CD4-positive, alpha-beta T cell treated with Interleukin-12 subunit alpha and Interleukin-12 subunit beta, for 1 hour (primary cell): ENCODE results near the gene URI1.
"Not testable (repeated sequence)": the region's sequence is repeated elsewhere in the genome, so short reads cannot be mapped to it uniquely, and the experiment has no call there.

Source experiments
- DNase-seq: peaks from one replicate; pipeline ENCODE4 v3.0.0-alpha.2; 2020

URI1 gene, protein sequence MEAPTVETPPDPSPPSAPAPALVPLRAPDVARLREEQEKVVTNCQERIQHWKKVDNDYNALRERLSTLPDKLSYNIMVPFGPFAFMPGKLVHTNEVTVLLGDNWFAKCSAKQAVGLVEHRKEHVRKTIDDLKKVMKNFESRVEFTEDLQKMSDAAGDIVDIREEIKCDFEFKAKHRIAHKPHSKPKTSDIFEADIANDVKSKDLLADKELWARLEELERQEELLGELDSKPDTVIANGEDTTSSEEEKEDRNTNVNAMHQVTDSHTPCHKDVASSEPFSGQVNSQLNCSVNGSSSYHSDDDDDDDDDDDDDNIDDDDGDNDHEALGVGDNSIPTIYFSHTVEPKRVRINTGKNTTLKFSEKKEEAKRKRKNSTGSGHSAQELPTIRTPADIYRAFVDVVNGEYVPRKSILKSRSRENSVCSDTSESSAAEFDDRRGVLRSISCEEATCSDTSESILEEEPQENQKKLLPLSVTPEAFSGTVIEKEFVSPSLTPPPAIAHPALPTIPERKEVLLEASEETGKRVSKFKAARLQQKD

DNA sequence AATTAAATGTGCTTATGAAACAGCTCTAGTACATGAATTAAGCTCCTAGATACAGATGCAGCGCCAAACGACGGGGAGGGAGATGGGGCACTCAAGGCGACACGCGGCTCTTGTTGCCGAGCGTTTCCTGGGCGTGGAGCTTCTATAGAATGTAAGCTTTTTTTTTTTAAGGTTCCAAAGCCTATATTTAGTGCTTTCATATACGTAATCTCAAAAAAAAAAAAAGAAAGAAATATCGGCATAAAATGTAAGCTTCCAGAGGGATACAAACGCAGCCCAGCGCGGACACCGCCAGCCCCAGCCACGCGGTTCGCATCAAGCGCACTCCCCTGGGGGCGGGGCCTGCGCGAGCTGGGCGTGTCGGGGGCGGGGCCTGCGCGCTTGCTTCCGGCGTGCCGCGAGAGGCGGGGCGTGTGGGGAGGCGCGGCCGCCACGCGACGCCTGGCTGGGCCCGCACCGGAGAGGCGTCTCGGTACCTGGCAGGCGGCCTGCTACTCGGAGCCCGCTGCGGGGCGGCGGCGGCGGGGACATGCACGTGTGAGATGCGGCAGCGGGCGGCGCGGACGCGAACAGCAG lies at the start of gene URI1:
URI1 (plus strand) TSS at position 412 of the 576 bp plus-strand sequence. CDS start 309 bp downstream, outside the sequence.
- DNase-seq: peak; percentile 93

DNA sequence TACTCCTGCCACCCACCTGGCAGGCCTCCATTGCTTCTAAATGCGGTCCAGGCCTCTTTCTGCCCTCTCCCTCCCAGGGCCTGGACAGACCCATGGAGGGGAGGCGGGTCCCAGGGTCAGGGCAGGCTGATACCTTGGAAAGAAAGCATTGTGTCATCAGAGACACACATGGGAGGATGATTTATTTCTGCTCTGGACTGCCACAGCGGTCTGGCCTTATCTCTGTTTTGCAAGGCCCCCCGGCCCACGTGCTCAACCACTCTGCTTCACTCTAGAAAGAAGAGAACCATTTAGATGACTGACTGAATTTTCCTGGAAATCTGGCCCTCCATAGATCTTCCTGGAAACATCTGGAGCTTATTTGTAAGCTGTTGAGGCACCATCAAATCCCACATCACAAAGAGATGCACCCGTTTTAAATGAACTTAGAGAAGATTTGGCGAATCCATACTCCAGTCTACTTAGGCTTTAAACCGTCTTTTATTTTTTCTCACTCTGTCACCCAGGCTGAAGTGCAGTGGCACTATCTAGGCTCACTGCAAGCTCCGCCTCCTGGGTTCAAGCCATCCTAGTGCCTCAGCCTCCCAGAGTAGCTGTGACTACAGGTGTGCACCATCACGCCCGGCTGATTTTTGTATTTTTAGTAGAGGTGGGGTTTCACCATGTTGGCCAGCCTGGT lies 48.3 kb upstream of the URI1 start:
- no peak for DNase-seq

DNA sequence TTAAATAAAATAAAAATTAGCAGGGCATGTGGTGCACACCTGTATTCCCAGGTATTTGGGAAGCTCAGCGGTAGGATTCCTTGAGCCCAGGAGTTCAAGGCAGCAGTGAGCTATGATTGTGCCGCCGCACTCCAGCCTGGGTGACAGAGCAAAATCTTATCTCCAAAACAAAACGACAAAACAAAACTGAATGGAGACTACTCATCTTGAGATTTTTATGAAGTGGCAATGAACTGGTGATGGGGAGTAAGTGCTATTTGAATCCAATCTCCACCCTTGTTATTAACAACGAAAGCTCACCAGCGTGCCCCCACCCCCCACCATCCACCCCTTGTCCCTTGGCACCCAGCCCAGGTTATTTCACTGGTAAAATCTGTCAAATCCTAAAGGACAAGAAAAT lies 45.2 kb upstream of the URI1 start:
- DNase-seq: no peak

DNA sequence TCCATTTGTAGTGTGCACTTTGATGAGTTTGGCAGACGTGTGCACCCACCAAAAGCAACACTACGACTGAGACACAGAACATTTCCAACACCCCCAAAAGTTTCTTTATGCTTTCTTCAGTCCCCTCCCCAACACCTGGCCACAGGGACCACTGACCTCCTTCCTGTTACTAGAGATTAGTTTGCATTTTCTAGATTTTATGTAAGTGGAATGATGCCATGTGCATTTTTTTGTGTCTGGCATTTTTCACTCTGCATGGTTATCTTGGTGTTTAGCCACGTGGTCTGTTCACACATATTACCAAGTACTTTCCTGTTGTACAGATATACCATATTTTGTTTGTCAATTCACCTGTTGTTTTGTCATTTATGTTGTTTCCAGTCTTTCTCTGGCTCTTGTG lies 44.6 kb upstream of the URI1 start:
- no peak for DNase-seq

DNA sequence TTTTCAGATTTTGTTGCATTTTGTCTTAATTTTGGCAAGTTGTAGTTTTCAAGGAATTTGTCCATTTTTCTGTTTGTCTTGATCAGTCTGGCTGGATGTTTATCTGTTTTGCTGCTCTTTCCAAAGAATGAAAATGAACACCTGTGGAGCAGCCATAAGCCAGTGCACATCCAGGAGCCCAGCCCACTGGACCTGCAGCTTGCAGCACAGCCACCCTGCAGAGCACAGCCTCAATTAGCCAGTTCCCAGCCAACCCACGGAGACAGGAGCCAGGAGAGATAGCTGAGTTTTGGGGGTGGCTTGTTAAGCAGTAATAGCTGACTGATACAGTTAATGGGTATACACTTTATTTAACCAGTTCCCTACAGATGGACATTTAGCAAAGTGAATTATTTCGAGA lies 38.0 kb upstream of the URI1 start:
- DNase-seq: no peak

DNA sequence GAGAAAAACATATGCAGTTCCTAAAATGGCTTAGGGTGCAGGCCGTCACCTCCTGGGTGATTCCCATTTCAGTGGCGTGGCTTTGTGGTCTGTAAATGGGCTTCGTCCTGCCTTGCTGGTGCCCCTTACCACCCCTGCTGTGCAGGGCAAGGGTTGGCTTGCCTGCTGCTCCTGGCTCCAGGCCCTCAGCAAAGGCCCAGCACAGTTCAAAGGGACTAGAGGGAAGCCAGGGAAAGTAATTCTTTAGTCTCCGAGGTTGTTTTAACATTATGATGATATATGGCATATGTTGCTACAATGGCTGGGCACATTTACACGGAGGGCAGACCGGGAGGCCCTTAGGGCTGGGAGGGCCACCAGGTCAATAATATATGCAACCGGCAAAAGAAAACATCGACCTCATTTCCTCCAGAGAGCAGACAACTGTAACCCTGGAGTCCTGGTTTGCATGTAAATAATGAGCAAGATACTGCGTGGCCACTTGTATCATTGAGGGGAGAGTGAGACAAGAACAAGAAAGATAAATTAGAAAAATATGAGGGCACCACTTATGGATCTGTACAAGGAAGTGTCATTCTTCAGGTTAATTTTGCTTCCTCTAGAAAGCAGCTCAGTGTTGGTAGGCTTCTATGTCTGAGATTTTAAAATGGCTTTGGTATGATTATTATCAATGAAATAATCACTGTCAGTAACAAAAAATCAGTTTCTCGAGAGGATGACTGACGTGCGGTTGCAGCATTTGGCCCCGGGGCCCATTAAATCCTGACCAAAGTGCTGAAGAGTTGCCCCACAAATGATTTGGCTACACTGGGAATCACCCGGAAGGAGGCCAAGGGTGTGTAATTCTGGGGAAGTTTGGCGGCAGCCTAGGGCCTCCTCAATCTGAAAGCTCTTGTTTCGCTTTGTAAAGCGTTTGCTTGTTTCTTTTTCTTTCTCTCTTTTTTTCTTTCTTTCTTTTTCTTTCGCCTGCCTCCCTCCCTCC lies 32.8 kb upstream of the URI1 start:
- no peak for DNase-seq

DNA sequence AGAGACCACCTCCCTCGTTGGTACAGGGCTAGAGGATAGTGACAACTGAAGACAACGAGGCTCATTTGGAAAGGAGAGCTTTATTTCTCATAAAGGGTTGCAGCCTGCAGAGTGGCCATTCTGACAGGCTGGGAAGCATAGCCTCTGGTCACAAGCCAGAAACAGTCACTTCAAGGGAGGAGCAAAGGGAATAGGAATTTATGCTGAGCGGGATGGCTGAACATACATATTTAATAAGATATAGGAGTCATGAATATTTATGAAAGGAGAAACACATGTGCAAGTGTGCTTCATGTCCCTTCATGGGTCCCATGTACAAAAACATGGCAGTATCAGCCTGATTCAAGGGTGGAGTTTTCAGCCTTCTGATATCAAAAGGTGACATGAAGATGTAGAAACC lies 27.1 kb upstream of the URI1 start:
- DNase-seq: no peak

DNA sequence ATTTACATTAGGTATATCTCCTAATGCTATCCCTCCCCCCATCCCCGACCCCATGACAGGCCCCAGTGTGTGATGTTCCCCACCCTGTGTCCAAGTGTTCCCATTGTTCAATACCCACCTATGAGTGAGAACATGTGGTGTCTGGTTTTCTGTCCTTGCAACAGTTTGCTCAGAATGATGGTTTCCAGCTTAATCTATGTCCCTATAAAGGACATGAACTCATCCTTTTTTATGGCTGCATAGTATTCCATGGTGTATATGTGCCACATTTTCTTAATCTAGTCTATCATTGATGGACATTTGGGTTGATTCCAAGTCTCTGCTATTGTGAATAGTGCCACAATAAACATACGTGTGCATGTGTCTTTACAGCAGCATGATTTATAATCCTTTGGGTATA lies 26.2 kb upstream of the URI1 start:
- not testable (repeated sequence) for DNase-seq

DNA sequence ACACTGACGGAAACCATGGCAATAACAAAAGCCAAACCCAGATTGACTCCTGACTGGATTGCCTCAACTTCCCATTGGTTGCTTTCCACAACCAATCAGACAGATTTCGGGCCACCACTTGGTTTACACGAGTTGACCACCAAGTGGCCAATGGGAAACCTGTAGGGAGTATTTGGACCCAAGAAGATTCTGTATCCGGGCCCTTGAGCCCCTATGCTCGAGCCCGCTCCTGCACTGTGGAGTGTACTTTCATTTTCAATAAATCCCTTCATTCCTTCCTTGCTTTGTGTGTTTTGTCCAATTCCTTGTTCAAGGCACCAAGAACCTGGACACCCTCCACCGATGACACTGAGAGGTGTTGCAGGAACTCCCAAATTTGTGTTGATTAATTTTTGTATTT lies 24.1 kb upstream of the URI1 start:
- no peak for DNase-seq

DNA sequence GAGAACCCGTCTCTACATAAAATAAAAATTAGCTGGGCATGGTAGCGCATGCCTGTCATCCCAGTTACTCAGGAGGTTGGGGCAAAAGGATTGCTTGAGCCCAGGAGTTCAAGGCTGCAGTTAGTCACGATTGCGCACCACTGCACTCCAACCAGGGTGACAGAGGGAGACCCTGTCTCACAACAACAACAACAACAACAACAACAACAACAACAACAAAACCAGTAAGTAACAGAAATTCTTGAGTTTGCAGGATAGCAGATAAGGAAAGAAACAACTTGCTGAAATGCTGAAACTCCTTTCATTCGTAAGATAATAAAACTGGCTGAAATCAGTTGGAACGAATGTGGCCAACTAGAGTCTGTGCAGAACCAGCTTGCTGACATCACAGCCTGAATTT lies 23.1 kb upstream of the URI1 start:
- DNase-seq: no peak

DNA sequence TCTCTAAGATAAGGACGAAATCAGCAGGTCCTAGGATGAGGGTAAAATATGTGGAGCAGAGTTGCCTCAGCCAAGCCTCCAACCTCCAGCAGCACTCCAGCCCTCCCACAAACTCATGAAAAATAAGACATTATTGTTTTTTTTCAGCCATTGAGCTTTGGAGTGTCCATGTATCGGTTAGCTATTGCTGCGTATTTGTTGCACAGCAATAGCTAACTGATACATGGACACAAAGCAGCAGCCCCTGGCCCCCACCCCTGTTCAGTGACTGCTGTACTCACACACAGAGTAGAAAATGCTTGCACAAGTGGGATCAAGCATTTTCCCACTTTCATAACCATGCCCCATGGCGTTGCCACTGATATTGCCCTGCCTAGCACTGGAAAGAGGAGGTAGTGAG lies 19.1 kb upstream of the URI1 start:
- no peak for DNase-seq

DNA sequence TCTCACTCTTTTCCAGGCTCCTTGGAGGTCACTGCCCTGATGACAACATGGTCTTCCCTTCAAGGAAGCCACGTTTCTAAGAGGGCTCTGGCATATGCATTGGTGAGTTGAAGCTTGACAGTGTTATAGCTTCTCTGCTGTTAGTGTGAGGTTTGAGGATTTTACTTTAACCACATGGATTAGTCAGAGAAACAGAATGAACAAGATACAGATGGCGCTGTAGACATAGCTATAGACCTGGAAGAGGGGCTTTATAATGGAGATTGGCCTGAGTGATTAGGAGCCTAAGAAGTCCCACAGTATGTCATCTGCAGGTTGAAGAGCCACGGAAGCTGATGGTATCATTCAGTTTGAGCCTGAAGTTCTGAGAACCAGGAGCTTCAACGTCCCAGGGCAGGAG lies 18.4 kb upstream of the URI1 start:
- DNase-seq: no peak

DNA sequence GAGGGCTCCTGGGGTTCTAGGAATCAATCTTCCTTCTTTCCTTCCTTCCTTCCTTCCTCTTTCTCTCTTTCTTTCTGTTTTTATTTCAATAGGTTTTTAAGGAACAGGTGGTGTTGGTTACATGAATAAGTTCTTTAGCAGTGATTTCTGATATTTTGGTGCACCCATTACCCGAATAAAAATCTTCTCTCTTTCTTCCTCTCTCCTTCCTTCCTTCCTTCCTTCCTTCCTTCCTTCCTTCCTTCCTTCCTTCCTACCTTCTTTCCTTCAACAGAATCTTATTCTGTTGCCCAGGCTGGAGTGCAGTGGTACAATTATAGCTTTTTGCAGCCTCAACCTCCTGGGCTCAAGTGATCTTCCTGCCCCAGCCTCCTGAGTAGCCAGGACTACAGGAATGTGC lies 16.0 kb upstream of the URI1 start:
- no peak for DNase-seq

DNA sequence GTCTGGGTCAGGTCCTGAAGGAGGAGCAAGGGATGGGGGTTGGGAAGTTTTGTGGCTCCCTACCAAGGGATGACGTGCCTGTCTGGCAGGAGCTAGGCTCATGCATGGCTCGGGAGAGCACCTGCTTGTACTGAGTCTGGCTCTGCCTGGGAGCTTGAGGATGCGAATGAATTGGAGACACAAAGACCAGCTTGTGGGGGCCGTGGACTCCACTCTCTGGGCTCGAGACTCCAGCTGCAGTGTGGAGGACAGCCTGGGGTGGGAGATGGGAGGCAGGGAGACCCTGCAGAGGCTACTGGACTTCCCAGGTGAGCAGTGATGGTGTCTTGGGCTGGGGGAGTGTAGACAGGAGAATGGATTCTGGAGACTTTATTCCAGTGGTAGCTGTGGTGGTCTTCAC lies 15.2 kb upstream of the URI1 start:
- no peak for DNase-seq

DNA sequence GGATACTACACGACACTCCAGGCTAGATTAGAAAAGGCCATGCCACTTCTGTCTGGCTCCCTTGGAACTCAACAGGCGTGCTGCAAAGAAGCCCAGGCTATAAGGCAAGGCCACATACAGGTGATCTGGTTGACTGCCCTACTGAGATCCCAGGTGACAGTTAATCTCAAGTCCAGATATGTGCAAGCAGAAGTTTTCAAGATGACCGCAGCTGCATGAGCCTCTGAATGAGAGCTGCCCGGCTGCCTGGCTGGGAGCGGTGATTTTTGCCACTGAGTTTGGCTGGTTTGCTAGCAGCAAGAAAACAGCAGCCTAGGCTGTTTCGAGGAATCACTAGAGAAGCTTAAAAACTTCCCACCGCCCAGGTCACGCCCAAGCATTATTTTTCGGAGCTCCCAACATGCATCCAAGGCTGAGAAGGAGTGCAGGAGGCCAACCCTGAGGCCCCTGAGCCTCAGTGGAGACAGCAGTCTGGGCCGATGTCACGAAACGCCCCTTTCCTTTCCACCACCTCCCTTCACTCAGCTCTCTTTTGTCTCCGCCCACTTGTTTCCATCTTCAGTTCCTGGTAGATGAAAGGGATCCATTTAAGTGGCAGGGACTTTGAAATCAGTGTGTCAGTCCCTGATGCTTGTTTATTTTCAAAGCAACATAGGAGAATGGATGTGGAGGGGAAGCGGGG lies 14.0 kb upstream of the URI1 start:
- DNase-seq: no peak

DNA sequence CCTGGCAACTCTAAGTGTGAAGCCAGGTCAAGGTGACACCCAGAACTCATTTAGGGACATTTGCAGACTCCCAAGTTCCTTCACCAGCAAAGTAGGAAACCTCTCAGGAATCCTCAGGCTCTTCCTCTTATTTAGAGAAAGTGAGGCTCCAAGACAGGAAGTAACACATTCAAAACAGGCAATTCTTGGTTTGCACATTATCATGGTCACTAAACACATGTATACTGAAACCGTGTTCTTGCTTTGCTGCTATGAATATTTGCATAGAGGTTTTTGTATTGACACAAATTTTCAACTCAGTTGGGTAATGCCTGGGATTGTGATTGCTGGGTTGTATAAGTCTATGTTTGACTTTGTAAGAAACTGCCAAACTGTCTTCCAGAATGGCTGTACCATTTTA lies 13.2 kb upstream of the URI1 start:
- DNase-seq: no peak

DNA sequence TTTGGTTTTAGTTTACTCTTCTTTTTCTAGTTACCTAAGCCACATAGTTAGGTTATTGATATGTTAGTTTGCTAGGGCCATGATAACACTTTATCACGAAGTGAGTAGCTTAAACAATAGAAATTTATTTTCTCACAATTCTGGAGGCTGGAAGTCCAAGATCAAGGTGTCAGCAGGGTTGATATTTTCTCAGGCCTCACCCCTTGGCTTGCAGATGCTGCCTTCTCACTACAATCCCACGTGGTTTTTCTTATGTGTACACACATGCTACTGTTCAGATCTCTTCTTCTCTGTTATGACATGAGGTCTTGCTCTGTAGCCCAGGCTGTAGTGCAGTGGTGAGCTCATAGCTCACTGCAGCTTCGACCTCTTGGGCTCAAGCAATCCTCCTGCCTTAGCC lies 7.8 kb upstream of the URI1 start:
- no peak for DNase-seq

DNA sequence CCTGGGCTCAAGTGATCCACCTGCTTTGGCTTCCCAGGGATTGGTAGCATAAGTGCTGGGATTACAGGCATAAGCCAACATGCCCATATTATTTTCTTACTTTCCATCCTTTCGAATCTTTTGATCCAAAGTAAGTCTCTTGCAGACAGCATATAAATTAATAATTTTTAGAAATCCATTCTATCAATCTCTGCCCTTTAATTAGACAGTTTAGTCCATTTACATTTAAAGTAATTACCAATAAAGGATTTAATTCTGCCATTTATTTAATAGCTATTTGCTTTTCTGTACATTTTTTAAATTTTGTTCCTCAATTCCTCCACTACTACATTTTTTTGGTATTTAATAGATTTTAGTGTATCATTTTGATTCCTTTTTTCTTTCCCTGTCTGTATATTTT lies 7.3 kb upstream of the URI1 start:
- DNase-seq: no peak

DNA sequence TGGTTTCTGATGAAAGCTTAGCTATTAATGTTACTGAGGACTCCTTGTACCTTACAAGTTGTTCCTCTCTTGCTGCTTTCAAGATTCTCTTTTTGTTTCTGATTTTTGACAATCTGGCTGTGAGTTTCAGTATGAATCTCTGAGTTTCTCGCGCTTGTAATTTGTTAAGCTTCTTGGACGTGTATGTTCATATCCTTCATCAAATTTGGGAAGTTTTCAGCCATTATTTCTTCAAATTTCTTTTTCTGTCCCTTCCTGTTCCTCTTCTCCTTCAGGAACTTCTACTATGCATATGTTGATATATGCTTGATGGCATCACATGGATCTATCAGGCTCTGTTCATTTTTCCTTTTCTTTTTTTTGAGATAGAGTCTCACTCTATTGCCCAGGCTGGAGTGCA lies 5.6 kb upstream of the URI1 start:
- no peak for DNase-seq

DNA sequence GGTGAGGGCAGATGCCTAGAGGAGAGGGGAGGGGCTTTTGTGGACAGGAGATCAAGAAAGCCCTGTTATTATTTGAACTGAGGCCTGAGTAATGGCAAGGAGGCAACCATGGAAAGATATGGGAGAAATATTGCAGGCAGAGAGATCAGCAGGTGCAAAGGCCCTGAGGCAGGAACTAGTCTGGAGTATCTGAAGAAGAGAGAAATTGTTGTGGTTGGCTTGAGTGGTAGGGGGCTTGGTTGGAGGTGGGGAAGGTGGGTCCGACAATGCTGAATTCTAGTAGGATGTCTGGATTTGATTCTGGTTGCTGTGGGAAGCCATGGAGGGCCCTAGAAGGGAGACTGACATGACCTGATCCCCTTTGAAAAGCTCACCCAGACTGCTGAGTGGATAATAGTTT lies 2.4 kb upstream of the URI1 start:
- DNase-seq: no peak

DNA sequence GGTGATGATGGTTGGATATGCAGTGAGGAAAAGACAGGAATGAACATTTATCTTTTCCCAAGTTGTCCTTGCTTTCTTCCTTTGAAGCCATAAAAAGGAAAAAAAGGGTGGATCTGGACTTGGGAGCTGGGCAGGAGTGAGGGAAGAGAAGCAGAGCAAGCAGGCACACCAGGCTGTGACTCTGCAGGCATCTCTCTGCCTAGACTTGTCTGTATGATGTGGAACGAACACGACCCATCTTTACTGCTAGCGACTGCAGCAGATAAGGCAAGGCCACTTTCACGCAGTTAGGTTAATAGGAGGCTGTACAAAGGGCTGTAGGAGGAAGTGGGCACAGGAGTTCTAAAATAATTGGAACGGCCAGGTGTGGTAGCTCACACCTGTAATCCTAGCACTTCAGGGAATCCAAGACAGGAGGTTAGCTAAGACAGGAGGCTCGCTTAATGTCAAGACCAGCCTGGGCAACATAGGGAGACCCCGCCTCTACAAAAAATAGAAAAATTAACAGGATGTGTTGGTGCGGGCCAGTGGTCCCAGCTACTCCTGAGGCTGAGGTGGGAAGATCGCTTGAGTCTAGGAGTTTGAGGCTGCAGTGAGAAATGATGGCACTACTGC lies 961 bp upstream of the URI1 start:
- DNase-seq: no peak
